ENCODE measurements around the gene MARVELD3.

GRCh38 chr16:71631776-71632175 lies 5.8 kb downstream of the MARVELD3 start:
- TF ChIP-seq CTCF (IDR thresholded peaks at IDR 0.05) = no peak
- TF ChIP-seq EZH2 (IDR thresholded peaks at IDR 0.05; ENCODE audit: borderline replicate concordance, insufficient read depth, low read depth, low read length, poor library complexity, severe bottlenecking) = no peak

All from B cell (primary cell).